AG04450 (cell line): Measurements from ENCODE around the gene ST6GAL1. TPM values are rescaled to one million over a fixed set of nuclear protein-coding genes. Genes with fewer than 3 reads are reported as not detected.

Source experiments
- CTCF ChIA-PET: fragments of 300-600, 350-600 bp; formaldehyde crosslinking; extraction: SDS; loops from one replicate; lab custom pipeline; 2022; ENCODE audit warnings: antibody characterized with exemption, inconsistent platforms; lab: Charles Lee
- POLR2A ChIA-PET: fragments of 350-600 bp; formaldehyde crosslinking; extraction: SDS; loops from one replicate; lab custom pipeline; 2021; ENCODE audit warnings: antibody characterized with exemption, inconsistent platforms; lab: Yijun Ruan, JAX
- DNase-seq: peaks from one replicate; pipeline ENCODE4 v3.0.0-alpha.2; 2011; ENCODE audit warnings: low read depth, low spot score
- H3K27ac ChIP-seq: one replicate; pipeline ENCODE4 v1.5.1; 2012; ENCODE audit warnings: low read depth, low read length, control low read depth
- H3K27me3 ChIP-seq: one replicate; pipeline ENCODE4 v1.6.0; 2012; ENCODE audit warnings: low read length; ENCODE audit not compliant: control insufficient read depth, insufficient read depth
- H3K4me3 ChIP-seq: 2 replicates; pipeline ENCODE4 v1.5.1; 2011; ENCODE audit warnings: mild to moderate bottlenecking, low read depth, low read length, control low read depth
- H3K9me3 ChIP-seq: 2 replicates; pipeline ENCODE4 v1.5.1; 2012; ENCODE audit warnings: low read length; ENCODE audit not compliant: control insufficient read depth, insufficient read depth
- polyA plus RNA-seq: library from polyadenylated mRNA; depleted of rRNA; stranded (reverse); fragments of >200 nt; gene quantifications from 2 replicates; pipeline ENCODE4 v1.2.3, GENCODE V29; 2011
- TF ChIP-seq, protein P1 (sequence below): IDR thresholded peaks from 2 replicates; pipeline ENCODE4 v1.5.1; 2011; ENCODE audit warnings: low read depth, low read length, control low read depth, inconsistent platforms

Gene ST6GAL1
- polyA plus RNA-seq, 1 experiment = 11.8 TPM

DNA sequence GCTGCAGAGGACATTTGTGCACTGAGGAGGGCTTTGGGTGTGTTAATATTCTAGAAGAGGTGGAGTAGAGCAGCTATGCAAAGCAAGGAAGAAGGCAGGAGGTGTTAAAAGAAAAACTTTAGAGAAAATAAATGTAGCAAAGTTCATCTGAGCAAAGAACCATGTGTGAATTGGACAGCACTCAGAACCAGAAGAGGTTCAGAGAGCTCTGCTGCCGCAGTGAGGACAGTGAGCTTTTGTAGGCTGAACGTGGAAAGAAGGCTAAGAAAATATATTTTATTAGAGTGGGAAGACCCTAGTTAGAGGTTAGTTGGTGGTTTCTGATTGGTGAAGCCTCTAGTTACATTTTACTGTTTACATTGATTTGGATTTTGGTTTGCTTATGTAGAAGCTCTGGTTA is 50.7 kb downstream of the ST6GAL1 start:
- TF ChIP-seq, protein P1, sequence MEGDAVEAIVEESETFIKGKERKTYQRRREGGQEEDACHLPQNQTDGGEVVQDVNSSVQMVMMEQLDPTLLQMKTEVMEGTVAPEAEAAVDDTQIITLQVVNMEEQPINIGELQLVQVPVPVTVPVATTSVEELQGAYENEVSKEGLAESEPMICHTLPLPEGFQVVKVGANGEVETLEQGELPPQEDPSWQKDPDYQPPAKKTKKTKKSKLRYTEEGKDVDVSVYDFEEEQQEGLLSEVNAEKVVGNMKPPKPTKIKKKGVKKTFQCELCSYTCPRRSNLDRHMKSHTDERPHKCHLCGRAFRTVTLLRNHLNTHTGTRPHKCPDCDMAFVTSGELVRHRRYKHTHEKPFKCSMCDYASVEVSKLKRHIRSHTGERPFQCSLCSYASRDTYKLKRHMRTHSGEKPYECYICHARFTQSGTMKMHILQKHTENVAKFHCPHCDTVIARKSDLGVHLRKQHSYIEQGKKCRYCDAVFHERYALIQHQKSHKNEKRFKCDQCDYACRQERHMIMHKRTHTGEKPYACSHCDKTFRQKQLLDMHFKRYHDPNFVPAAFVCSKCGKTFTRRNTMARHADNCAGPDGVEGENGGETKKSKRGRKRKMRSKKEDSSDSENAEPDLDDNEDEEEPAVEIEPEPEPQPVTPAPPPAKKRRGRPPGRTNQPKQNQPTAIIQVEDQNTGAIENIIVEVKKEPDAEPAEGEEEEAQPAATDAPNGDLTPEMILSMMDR = no peak
- DNase-seq = no peak
- Histone ChIP-seq H3K9me3 (no peaks in the 10 kb centered on the region), H3K27ac (no peak overlapping the region), H3K4me3 (no peak overlapping the region), H3K27me3 (no peaks in the 10 kb centered on the region)
- CTCF ChIA-PET = interaction anchor here (0.9 kb wide), 1 partner anchor 132 kb away, joined by 3 read pairs; no protein-coding TSS in a partner anchor
- POLR2A ChIA-PET = no interaction called here

DNA sequence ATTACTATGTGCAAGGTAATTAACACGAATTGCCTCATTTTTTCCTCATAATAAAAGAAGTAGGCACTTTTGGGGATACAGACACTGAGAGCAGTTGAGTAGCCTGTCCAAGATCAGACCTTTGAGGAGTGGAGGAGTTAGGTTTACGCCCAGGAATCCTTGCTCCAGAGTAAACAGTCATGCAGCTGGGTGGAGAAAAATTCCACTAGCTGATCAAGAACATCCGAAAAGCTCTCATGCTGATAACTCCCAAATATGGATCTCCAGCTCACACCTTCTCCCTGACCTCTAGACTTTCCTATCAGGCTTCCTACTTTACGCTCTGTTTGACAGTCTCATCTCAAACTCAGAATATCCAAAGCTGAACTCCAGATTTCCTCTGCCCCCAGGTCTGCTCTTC is 53.3 kb downstream of the ST6GAL1 start:
- Histone ChIP-seq H3K27ac (no peak overlapping the region), H3K9me3 (no peaks in the 10 kb centered on the region), H3K27me3 (no peaks in the 10 kb centered on the region), H3K4me3 (no peak overlapping the region)
- POLR2A ChIA-PET = no interaction called here
- CTCF ChIA-PET = interaction anchor here (1.0 kb wide), 1 partner anchor 182 kb away, joined by 5 read pairs; no protein-coding TSS in a partner anchor
- TF ChIP-seq, protein P1 = no peak
- DNase-seq = no peak

DNA sequence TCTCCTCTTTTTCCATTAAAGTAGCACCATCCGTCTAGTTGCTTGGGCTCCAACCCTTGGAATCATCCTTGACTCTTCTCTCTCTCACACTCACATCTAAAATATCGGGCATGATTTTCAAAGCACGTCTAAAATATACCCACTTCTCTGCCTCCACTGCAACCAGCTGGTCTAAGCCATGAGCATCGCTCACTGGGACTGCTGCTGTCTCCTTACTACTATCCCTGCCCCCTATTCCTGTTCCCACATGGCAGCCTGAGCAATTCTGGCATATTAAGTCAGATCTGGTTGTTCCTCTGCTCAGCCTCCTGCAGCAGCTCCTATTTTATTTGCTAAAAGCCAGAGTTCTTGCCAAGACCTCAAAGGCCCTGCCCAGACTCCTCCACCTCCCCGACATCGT is 53.7 kb downstream of the ST6GAL1 start:
- DNase-seq = no peak

DNA sequence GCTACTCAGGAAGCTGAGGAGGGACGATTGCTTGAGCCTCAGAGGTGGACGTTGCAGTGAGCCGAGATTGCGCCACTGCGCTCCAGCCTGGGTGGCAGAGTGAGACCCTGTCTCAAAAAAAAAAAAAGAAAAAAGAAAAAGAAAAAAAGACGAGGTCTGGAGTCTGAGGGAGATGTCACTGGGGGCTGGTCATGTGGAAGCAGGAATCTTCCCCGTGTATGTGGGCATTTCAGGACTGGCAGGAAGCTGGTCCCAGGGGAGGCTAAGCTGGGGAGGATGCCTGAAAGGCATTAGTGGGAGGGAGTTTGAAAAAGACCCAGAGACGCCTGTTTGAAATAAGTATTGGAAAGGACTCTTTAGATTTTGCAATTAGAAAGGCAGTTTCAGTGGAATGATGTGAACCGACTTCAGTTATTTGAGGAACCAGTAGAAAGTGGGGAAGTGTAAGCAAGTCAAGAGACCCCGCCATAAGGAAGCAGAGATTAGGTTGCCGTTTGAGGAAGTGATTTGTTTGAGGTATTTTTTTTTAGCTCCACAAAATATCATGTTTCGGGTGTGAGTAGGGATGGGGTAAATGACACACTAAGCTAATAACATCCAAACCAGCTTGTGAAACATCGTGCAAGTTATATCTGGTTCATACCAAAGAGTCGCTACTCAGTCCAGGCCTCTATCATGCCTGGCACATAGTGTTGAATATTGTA is 55.5 kb downstream of the ST6GAL1 start:
- DNase-seq = no peak
- POLR2A ChIA-PET = no interaction called here
- H3K27me3 ChIP-seq = no peaks in the 10 kb centered on the region
- CTCF ChIA-PET = interaction anchor here (0.5 to 1.0 kb wide), 2 partner anchors 164 to 179 kb away, joined by 3 read pairs; no protein-coding TSS in a partner anchor
- no peaks in the 10 kb centered on the region for H3K9me3 ChIP-seq
- H3K4me3 ChIP-seq = no peak overlapping the region
- TF ChIP-seq, protein P1 = no peak
- H3K27ac ChIP-seq = no peak overlapping the region

More for the DNA sequence above, 53.7 kb downstream of the ST6GAL1 start:
- POLR2A ChIA-PET = no interaction called here
- H3K27ac ChIP-seq = no peak overlapping the region
- no peaks in the 10 kb centered on the region for H3K27me3 ChIP-seq
- H3K9me3 ChIP-seq = no peaks in the 10 kb centered on the region
- TF ChIP-seq, protein P1 = no peak
- no peak overlapping the region for H3K4me3 ChIP-seq
- CTCF ChIA-PET = interaction anchor here (1.0 kb wide), 1 partner anchor 181 kb away, joined by 5 read pairs; no protein-coding TSS in a partner anchor

DNA sequence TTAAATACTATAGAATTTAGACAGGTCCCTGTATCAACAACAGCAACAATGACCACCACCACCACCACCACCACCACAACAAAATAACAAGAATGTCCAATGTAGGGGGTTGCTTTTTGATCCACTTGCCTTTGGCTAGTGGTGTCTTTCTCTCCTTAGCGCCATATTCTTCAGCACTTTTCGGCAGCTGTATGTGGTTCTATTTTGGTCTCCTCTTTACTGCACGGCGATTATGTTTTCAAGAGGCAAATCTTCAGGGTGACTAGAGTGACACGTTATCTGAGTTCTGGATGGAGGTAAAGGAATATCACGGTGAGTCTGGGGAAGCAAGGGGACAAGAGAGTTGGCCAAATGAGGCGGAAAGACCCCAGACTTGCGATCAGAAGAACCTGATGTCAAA is 56.1 kb downstream of the ST6GAL1 start:
- H3K4me3 ChIP-seq = no peak overlapping the region
- CTCF ChIA-PET = interaction anchor here (0.5 kb wide), 1 partner anchor 179 kb away, joined by 3 read pairs; no protein-coding TSS in a partner anchor
- no peak overlapping the region for H3K27ac ChIP-seq
- POLR2A ChIA-PET = no interaction called here
- TF ChIP-seq, protein P1 = no peak
- no peaks in the 10 kb centered on the region for H3K27me3 ChIP-seq
- no peak for DNase-seq
- no peaks in the 10 kb centered on the region for H3K9me3 ChIP-seq
